GM12891 (cell line): ENCODE measurements around the gene GPR37.

ENCODE experiments used
- DNase-seq: peaks from one replicate; pipeline ENCODE4 v3.0.0; 2011; ENCODE audit warnings: low spot score; ENCODE audit not compliant: insufficient read length
- FAIRE-seq: peaks from 2 replicates; lab custom pipeline; 2011; peaks lifted over from hg19 to GRCh38; lab: Jason Lieb, UNC
- PAX5 ChIP-seq: IDR thresholded peaks from 2 replicates; pipeline ENCODE4 v1.6.1; 2011; ENCODE audit warnings: low read length, moderate library complexity, mild to moderate bottlenecking; ENCODE audit not compliant: insufficient read depth, severe bottlenecking
- POLR2A ChIP-seq: IDR thresholded peaks from 2 replicates; pipeline ENCODE4 v1.6.1; 2011; ENCODE audit warnings: low read depth, low read length, control low read depth
- POLR2AphosphoS5 ChIP-seq: IDR thresholded peaks from 2 replicates; pipeline ENCODE4 v1.6.1; 2011; ENCODE audit warnings: low read depth, low read length, control low read depth
- POU2F2 ChIP-seq: IDR thresholded peaks from 2 replicates; pipeline ENCODE4 v1.6.1; 2011; ENCODE audit warnings: low read depth, mild to moderate bottlenecking, control low read depth, low read length, moderate library complexity
- SPI1 ChIP-seq: IDR thresholded peaks from 2 replicates; pipeline ENCODE4 v1.6.1; 2011; ENCODE audit warnings: low read depth, low read length, control low read depth
- TAF1 ChIP-seq: IDR thresholded peaks from 2 replicates; pipeline ENCODE4 v1.6.1; 2011; ENCODE audit warnings: low read depth, low read length, control low read depth

The GPR37 gene

DNA sequence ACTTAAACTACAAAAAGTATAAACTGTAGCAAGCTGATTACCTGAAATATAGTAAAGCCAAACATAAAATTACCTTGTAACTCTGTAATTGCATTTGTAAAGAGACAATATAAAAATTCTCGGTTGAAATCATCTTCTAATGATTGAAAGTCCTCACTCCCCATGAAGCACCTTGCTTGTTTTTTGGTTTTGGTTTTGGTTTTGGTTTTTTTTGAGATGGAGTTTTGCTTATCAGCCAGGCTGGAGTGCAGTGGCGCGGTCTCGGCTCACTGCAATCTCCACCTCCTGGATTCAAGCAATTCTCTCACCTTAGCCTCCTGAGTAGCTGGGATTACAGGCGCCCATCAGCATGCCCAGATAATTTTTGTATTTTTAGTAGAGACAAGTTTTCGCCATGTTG lies 33.9 kb upstream of the GPR37 start:
- FAIRE-seq (no peak), DNase-seq (no peak)
- no peak for TF ChIP-seq POLR2AphosphoS5
- no peak for TF ChIP-seq SPI1
- TF ChIP-seq TAF1: no peak
- TF ChIP-seq POLR2A: no peak
- TF ChIP-seq PAX5: no peak
- no peak for TF ChIP-seq POU2F2

DNA sequence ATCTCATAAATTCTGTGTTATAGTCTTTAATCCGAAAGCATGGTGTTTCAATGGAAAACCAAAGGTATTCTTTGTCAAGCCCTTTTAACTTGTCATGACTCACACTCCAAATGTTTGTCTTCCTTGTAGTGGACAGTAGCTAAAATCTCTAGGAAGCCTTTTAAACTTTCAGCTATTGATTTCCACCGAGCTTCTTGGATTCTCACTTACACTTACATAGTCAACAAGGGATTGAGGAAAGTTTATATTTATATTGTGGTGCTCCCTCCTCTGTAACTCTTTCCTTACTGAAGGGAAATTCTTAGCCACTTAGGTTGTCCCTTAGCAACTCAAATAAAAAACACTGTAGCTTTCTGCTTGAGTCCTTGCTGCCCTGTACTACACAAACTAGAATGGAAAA lies 31.2 kb upstream of the GPR37 start:
- TF ChIP-seq TAF1 (no peak), POLR2AphosphoS5 (no peak), POU2F2 (no peak), SPI1 (no peak), POLR2A (no peak), PAX5 (no peak)
- FAIRE-seq: no peak

GRCh38 chr7:124792696-124793095 lies 27.1 kb upstream of the GPR37 start:
- no peak for TF ChIP-seq SPI1
- TF ChIP-seq PAX5: no peak
- no peak for TF ChIP-seq POLR2A
- no peak for TF ChIP-seq POLR2AphosphoS5
- TF ChIP-seq TAF1: no peak
- no peak for TF ChIP-seq POU2F2
- no peak for FAIRE-seq
- no peak for DNase-seq

More for the DNA sequence above, 31.2 kb upstream of the GPR37 start:
- DNase-seq: no peak

GRCh38 chr7:124792002-124792401 lies 26.4 kb upstream of the GPR37 start:
- TF ChIP-seq POLR2A (no peak), TAF1 (no peak), PAX5 (no peak), POU2F2 (no peak), POLR2AphosphoS5 (no peak), SPI1 (no peak)
- no peak for FAIRE-seq
- no peak for DNase-seq

- TF ChIP-seq POLR2A (no peak), POU2F2 (no peak), TAF1 (no peak), SPI1 (no peak), PAX5 (no peak), POLR2AphosphoS5 (no peak)
- no peak for FAIRE-seq
- DNase-seq: no peak
Observed at GRCh38 chr7:124791426-124791825, 25.8 kb upstream of the GPR37 start.

DNA sequence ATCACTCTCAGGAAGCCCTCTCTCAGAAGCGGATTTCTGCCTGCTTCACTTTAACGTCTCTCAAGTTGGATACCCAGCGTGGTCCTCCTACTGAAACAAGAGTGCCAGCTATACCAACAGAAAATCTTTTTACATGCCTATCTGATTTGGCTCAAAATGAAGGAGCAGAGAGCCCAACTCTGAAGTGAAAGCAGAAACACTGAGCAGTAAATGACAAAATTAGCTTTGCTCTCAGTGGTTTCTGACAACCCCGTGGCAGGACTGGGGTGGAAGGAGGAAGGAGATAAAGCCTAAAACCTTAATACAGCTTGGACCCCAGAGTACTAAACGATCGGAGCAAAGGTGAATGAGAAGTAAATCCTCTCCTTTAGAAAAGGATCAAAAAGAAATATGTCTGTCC lies 25.1 kb upstream of the GPR37 start:
- TF ChIP-seq POLR2A: no peak
- TF ChIP-seq PAX5: no peak
- TF ChIP-seq POLR2AphosphoS5: no peak
- no peak for TF ChIP-seq TAF1
- FAIRE-seq (no peak), DNase-seq (no peak)

DNA sequence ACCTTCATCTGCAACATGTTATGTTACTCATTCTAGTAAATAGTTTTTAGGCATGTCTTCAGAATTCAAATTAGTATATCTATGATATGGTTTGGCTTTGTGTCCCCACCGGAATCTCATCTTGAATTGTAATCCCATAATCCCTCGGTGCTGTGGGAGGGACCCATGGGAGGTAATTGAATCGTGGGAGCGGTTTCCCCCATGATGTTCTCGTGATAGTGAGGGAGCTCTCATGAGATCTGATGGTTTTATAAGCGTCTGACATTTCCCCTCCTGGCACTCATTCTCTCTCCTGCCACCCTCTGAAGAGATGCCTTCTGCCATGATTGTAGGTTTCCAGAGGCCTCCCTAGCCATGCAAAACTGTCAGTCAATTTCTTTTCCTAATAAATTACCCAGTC lies 20.4 kb upstream of the GPR37 start:
- TF ChIP-seq SPI1 (no peak), PAX5 (no peak), POU2F2 (no peak), POLR2A (no peak), TAF1 (no peak), POLR2AphosphoS5 (no peak)
- DNase-seq: no peak
- FAIRE-seq: no peak

DNA sequence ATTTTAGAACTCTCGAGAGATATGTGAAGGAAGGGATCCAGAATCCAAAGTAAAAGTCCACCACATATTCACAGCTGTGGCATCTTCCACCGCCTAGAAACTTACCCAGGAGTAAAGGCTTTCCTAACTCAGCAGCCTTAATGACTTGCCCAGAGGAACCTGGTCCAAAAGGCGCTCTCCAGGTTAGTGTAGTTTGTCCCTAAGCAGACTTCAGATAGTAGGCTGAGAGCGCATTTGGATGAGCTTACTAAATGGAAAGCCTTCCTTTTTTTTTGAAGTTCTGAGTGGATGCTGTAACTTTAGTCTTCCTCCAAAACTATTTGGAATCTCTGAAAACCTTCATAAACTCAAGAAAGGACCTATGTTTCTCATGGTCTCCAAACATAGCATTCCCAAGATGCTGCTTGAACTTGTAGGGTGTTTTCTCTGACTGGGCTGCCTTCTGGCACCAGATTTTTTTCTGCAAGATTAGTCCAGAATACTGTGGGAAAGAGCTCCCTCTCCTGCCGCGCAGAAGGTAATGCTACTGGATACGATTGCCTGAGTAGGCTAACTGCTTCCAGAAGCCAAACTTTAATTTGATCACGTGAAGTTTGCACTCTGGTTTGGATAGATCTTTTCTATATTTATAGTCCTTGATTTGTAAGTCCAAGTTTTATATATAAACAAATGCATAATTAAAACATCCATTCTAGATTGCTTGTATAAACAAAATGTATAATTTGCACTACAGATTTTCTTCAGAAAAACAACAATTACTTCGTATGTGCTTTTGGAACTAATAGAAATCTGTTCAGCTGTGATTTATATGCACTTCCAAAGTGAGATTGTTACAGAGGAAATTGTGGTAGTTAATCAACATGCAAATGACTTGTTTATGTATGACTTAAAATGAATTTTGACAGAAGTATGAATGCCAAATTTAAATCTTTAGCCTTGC lies 19.6 kb upstream of the GPR37 start:
- no peak for DNase-seq
- peak; percentile 79 for FAIRE-seq
- TF ChIP-seq POU2F2 (no peak), SPI1 (no peak), POLR2AphosphoS5 (no peak), TAF1 (no peak), POLR2A (no peak), PAX5 (no peak)

- no peak for TF ChIP-seq POU2F2
- no peak for TF ChIP-seq POLR2A
- TF ChIP-seq SPI1: no peak
- no peak for TF ChIP-seq PAX5
- TF ChIP-seq TAF1: no peak
- TF ChIP-seq POLR2AphosphoS5: no peak
- FAIRE-seq (no peak), DNase-seq (no peak)
Observed at GRCh38 chr7:124783271-124783670, 17.7 kb upstream of the GPR37 start.

- no peak for DNase-seq
- FAIRE-seq: no peak
- TF ChIP-seq PAX5 (no peak), POLR2A (no peak), TAF1 (no peak), POU2F2 (no peak), POLR2AphosphoS5 (no peak), SPI1 (no peak)
Observed at GRCh38 chr7:124781907-124782734, 16.5 kb upstream of the GPR37 start.

DNA sequence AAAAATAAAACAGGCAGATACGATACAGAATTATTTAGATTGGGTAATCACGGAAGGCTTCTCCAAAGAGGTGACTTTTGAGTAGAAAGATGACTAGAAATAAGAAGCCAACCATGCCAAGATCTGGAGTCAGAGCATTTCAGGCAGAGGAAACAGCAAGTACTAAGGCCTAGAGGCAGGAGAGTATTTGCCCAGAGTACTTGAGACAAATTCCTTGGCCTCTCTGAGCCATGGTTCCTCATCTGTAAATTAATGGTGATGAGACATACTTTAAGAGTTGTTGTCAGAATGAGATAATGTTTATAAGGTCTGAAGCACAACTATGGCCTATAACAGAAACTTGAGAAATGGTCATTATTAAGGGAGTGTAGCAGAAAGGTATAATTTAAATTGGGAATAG lies 15.8 kb upstream of the GPR37 start:
- no peak for TF ChIP-seq PAX5
- TF ChIP-seq POLR2AphosphoS5: no peak
- no peak for TF ChIP-seq TAF1
- TF ChIP-seq POU2F2: no peak
- TF ChIP-seq SPI1: no peak
- TF ChIP-seq POLR2A: no peak
- FAIRE-seq (no peak), DNase-seq (no peak)
